Measurements from ENCODE around the gene PTPRT.

DNA sequence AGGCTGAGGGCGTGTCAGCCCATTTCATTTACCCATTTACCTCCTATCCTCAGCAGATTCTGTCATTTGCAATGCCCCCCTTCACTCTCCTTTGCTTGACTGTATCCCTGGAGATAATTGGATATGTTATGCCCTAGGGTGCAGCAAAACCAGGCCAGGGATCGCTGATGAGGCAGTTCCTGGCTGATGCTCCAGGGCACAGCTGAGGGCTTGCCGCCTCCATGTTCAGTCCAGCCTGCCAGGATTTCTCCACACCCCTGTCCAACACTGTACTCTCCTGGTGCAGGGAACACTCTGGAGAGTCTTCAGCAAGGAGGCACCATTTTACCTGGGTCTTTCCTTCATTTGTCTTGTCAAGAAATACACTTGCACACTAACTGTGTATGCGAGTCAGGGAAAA is 1039.5 kb downstream of the PTPRT start:
- TF ChIP-seq EZH2 (IDR thresholded peaks at IDR 0.05) (no peak), POLR2AphosphoS5 (IDR thresholded peaks at IDR 0.05; ENCODE audit: borderline replicate concordance, low read depth, low read length) (no peak)
